Adrenal gland (tissue), 12 donors: ENCODE results near the gene KRT8. TPM values are rescaled to one million over a fixed set of nuclear protein-coding genes. Genes with fewer than 3 reads are reported as not detected.
A peak's percentile ranks its signal among the peaks of the same experiment; 100 is the strongest.

ENCODE experiments used
- DNase-seq, 7 donors: peaks; one replicate each; pipeline ENCODE4 v3.0.0-alpha.2; 2019 to 2020
- H3K27ac ChIP-seq, 5 donors: fragments of 200-600 bp; sonication (generic) in 4 of 5; 1 replicate in 3 of 5; 2 replicates in 2 of 5; pipeline versions ENCODE4 v1.5.1 to v1.8.0; 2016 to 2020; ENCODE audit warnings: mild to moderate bottlenecking in 1 of 5
- H3K27me3 ChIP-seq: fragments of 200-600 bp; 2 replicates; pipeline ENCODE4 v1.8.0; 2021
- H3K36me3 ChIP-seq, 2 donors: fragments of 200-600 bp; replicated peaks in 1 of 2; 1 replicate in 1 of 2; 2 replicates in 1 of 2; pipeline versions ENCODE4 v1.5.1 to v1.8.0; 2018 to 2022
- H3K4me1 ChIP-seq, 2 donors: fragments of 200-600 bp; replicated peaks in 1 of 2; 1 replicate in 1 of 2; 2 replicates in 1 of 2; pipeline versions ENCODE4 v1.5.1 to v1.8.0; 2018 to 2021
- H3K4me3 ChIP-seq, 4 donors: fragments of 200-600 bp; sonication (generic) in 3 of 4; one replicate each; pipeline ENCODE4 v1.5.1; 2016 to 2018
- H3K9me3 ChIP-seq, 3 donors: fragments of 200-600 bp; sonication (generic) in 1 of 3; replicated peaks in 1 of 3; 1 replicate in 2 of 3; 2 replicates in 1 of 3; pipeline versions ENCODE4 v1.5.1 to v1.8.0; 2016 to 2021
- CTCF ChIP-seq, 6 experiments: fragments of 450-650 bp in 4 of 6; fragments of 200-600 bp in 2 of 6; sonication (generic) in 1 of 6; IDR thresholded peaks; 1 replicate in 5 of 6; 2 replicates in 1 of 6; pipeline versions ENCODE4 v1.5.1 to v1.8.0; 2016 to 2021; ENCODE audit warnings: antibody characterized with exemption in 6 of 6, mild to moderate bottlenecking in 2 of 6, moderate library complexity in 1 of 6
- POLR2A ChIP-seq, 2 donors: fragments of 450-650 bp; IDR thresholded peaks; one replicate each; pipeline ENCODE4 v1.6.1; 2017; ENCODE audit warnings: antibody characterized with exemption in 2 of 2, mild to moderate bottlenecking in 2 of 2, moderate library complexity in 1 of 2
- WGBS, 4 donors: extraction: QIAGEN DNeasy Blood & Tissue Kit in 2 of 4; methylation state at CpG; one replicate each; pipeline versions ENCODE4 v1.1.5 to v1.1.7; 2013 to 2017; 5-methylcytosine and 5-hydroxymethylcytosine counted together
- intact Hi-C, 2 donors: fragments of 100-400 bp; cut with DNase I; formaldehyde crosslinking; loops; one replicate each; pipeline versions ENCODE4 v1.14.1 to v1.15.0; 2022 to 2023
- polyA plus RNA-seq, 3 donors: library from polyadenylated mRNA; stranded (reverse); fragments of 200-250 nt in 2 of 3; fragments of 350-450 nt in 1 of 3; fragmentation: Illumina TruSeq in 1 of 3; extraction: RNeasy Lipid Tissue Mini Kit (QIAGEN cat#74804) in 1 of 3; gene quantifications; one replicate each; pipeline ENCODE4 v1.2.3, GENCODE V29; 2013 to 2014
- total RNA-seq, 9 donors: library from RNA; depleted of rRNA in 4 of 9; stranded (reverse); fragments of >200 nt in 4 of 9; fragments of 120-200 nt in 1 of 9; fragmentation: NEBNext Ultra II Directional in 1 of 9; extraction: Animal tissue kit (Norgen Biotek cat#: 25700) in 1 of 9; gene quantifications; one replicate each; pipeline versions ENCODE4 v1.1.0 to v1.2.4, GENCODE V29; 2013 to 2023
- donor health status: healthy with polysubstance abuse.
- donor health status: Bipolar disorder and iron deficiency.
- donor health status: DM: yes; HTN: yes; CAD: no.
- donor health status: DM: no; HTN: no; CAD: no.
- donor health status: DM: no; HTN: no; CAD: no.
- donor health status: DM: yes; HTN: yes; CAD: no.

The KRT8 gene
- total and polyA plus RNA-seq, 12 donors = 13.3 to 198 (median 71.0) TPM

GRCh38 chr12:52873513-52873831 is 31.4 kb downstream of the KRT8 start:
- TF ChIP-seq CTCF (IDR thresholded peaks at IDR 0.05) = no peak
- Histone ChIP-seq H3K27me3 (no peaks in the 10 kb centered on the region), H3K36me3 (no peaks in the 10 kb centered on the region), H3K4me3 (peak overlapping the region in 1 of 4 donors; percentile 60), H3K4me1 (peaks cover 0 to 10% of the 10 kb centered on the region in 2 donors), H3K27ac (peak overlapping the region in 1 of 5 donors; percentile 57), H3K9me3 (no peaks in the 10 kb centered on the region)
- intact Hi-C loops = loop anchor here (5.0 to 10.0 kb wide), 3 partner anchors 506 to 729 kb away; partner anchors contain the start of gene KRT85 (in 1 of the 2)
- 60 to 71% (median 66%) methylated on average over 4 of the region's 4 CpGs for WGBS, 4 donors
- DNase-seq = no peak

- Histone ChIP-seq H3K4me3 (no peak overlapping the region), H3K9me3 (no peaks in the 10 kb centered on the region), H3K27me3 (no peaks in the 10 kb centered on the region), H3K27ac (no peak overlapping the region), H3K36me3 (no peaks in the 10 kb centered on the region), H3K4me1 (peaks cover 0 to 10% of the 10 kb centered on the region in 2 donors)
- no peak for DNase-seq
- 79 to 93% (median 90%) methylated on average over 6 to 13 of the region's 13 CpGs for WGBS, 4 donors
- no peak for TF ChIP-seq POLR2A (IDR thresholded peaks at IDR 0.05)
- no peak for TF ChIP-seq CTCF (IDR thresholded peaks at IDR 0.05)
- intact Hi-C loops = loop anchor here (5.0 to 10.0 kb wide), 3 partner anchors 506 to 728 kb away; partner anchors contain the start of gene KRT85 (in 1 of the 2)
Measured at GRCh38 chr12:52872644-52873389, 32.1 kb downstream of the KRT8 start.

- Histone ChIP-seq H3K36me3 (no peaks in the 10 kb centered on the region), H3K27ac (peak overlapping the region in 1 of 5 donors; percentile 52), H3K4me3 (no peak overlapping the region), H3K4me1 (peaks cover 0 to 10% of the 10 kb centered on the region in 2 donors), H3K27me3 (no peaks in the 10 kb centered on the region), H3K9me3 (no peaks in the 10 kb centered on the region)
- intact Hi-C loops = loop anchor here (5.0 to 10.0 kb wide), 3 partner anchors 504 to 727 kb away; partner anchors contain the start of gene KRT85 (in 1 of the 2)
- 51 to 73% (median 61%) methylated on average over 6 to 9 of the region's 9 CpGs for WGBS, 4 donors
- no peak for TF ChIP-seq POLR2A (IDR thresholded peaks at IDR 0.05)
- TF ChIP-seq CTCF (IDR thresholded peaks at IDR 0.05) = no peak
- DNase-seq = no peak
Measured at GRCh38 chr12:52871291-52872039, 33.4 kb downstream of the KRT8 start.
